Mucosa of descending colon (tissue), 3 donors: ENCODE data around the gene MED12L. TPM values are rescaled to one million over a fixed set of nuclear protein-coding genes. Genes with fewer than 3 reads are reported as not detected.

Source experiments
- ATAC-seq: fragments of 200-7000 bp; cut with Tn5 transposase; one replicate; pipeline ENCODE4 v1.9.1; 2020; ENCODE audit warnings: mild to moderate bottlenecking, moderate library complexity
- DNase-seq, 3 donors: peaks; one replicate each; pipeline ENCODE4 v3.0.0-alpha.2; 2020
- H3K36me3 ChIP-seq: fragments of 200-600 bp; one replicate; pipeline ENCODE4 v1.8.0; 2021; ENCODE audit warnings: low read depth, mild to moderate bottlenecking
- H3K4me1 ChIP-seq: fragments of 200-600 bp; one replicate; pipeline ENCODE4 v1.8.0; 2021; ENCODE audit warnings: low read depth, mild to moderate bottlenecking
- H3K4me3 ChIP-seq: fragments of 200-600 bp; one replicate; pipeline ENCODE4 v1.8.0; 2021; ENCODE audit warnings: mild to moderate bottlenecking
- H3K9me3 ChIP-seq: fragments of 200-600 bp; one replicate; pipeline ENCODE4 v1.8.0; 2021; ENCODE audit warnings: mild to moderate bottlenecking
- CTCF ChIP-seq: fragments of 200-600 bp; IDR thresholded peaks from one replicate; pipeline ENCODE4 v1.8.0; 2022; ENCODE audit warnings: antibody characterized with exemption, mild to moderate bottlenecking
- intact Hi-C, 2 donors: fragments of 100-400 bp; cut with DNase I in 1 of 2; cut with micrococcal nuclease in 1 of 2; formaldehyde crosslinking; loops; one replicate each; pipeline versions ENCODE4 v1.11.0 to v1.11.1; 2022; cut with DNase I, micrococcal nuclease
- total RNA-seq, 3 donors: library from RNA; stranded (reverse); fragmentation: NEBNext Ultra II Directional in 2 of 3; extraction: Animal tissue kit (Norgen Biotek cat#: 25700) in 2 of 3; gene quantifications; one replicate each; pipeline versions ENCODE4 v1.2.1 to v1.2.4, GENCODE V29; 2021 to 2023
- donor health status: DM: no; HTN: no; CAD: no; lungs with moderate emphysema.
- donor health status: DM: no; HTN: no; CAD: no.
- donor health status: DM: no; HTN: yes; CAD: no.

Gene MED12L
- total RNA-seq, 3 donors from 2014 or later, result 0.39 to 2.4 (median 0.55) TPM

DNA sequence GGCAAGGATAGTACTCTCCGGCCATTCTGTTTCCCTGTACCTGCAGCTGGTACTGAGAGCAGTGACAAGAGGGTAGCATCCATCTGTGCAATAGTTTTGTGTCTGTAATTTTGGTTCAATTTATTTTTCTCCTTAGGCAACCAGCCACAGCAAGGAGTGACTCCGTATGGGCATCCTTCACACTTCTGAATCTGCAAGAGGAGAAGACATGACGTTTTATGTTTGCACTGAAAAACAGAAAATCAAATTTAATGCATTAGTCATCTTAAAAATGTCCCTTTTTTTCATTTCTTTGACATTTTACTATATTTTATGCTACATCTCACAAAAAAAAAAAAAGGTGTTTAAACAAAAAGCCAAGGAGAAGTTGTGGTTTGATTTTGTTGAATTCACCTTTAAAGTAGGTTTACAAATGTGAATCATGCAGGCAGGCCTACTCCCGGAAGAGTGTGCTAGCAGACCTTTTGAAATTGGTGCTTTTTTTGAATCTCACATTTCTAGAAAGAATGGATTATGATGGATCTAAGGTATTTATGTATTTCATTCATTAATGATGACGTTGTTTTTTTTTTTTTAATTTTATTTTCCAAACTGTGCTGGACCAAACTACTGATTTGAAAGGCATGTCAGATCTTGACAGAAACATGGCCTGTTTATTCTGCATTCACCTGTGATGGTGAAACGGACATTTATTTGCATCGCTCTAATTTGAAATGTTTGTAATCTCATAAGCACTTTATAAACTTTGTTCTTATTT is 347.3 kb downstream of the MED12L start:
- H3K9me3 ChIP-seq, result no peaks in the 10 kb centered on the region
- no peaks in the 10 kb centered on the region for H3K36me3 ChIP-seq
- intact Hi-C loops, result no loop called here
- TF ChIP-seq CTCF, result no peak
- ATAC-seq (no peak), DNase-seq (no peak)
- H3K4me3 ChIP-seq, result no peak overlapping the region
- H3K4me1 ChIP-seq, result no peaks in the 10 kb centered on the region

GRCh38 chr3:151434151-151434890 is 348.9 kb downstream of the MED12L start:
- Histone ChIP-seq H3K4me1 (no peaks in the 10 kb centered on the region), H3K36me3 (no peaks in the 10 kb centered on the region), H3K4me3 (no peak overlapping the region), H3K9me3 (no peaks in the 10 kb centered on the region)
- no peak for DNase-seq
- no peak for TF ChIP-seq CTCF
- intact Hi-C loops, result no loop called here
- ATAC-seq, result no peak

GRCh38 chr3:151436675-151437446 is 351.4 kb downstream of the MED12L start:
- Histone ChIP-seq H3K36me3 (no peaks in the 10 kb centered on the region), H3K4me1 (no peaks in the 10 kb centered on the region), H3K9me3 (no peaks in the 10 kb centered on the region), H3K4me3 (no peak overlapping the region)
- TF ChIP-seq CTCF, result no peak
- intact Hi-C loops, result loop anchor here in 1 of 2 donors (5.0 kb wide), 1 partner anchor 400 kb away; no protein-coding TSS in a partner anchor
- DNase-seq, result no peak
- ATAC-seq, result no peak

DNA sequence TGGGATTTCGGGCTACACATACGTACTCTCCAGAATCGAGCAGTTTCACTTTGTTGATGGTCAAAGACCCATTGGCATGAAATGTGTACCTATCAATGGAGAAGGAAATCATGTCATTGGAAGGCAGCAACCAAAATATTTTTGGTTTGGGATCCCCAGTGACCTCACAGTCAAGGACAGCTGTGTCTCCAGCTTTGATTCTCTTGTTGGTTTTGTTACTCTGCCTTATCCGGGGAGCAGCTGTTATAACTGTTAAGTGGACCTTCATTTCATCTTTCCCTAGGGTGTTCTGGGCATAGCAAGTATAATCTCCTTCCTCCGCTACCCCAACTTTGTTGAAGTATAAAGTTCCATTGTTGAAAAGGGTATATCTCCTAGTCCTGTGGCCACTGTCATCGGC is 352.4 kb downstream of the MED12L start:
- Histone ChIP-seq H3K9me3 (no peaks in the 10 kb centered on the region), H3K4me3 (no peak overlapping the region), H3K36me3 (no peaks in the 10 kb centered on the region), H3K4me1 (no peaks in the 10 kb centered on the region)
- intact Hi-C loops, result loop anchor here in 1 of 2 donors (5.0 kb wide), 1 partner anchor 399 kb away; no protein-coding TSS in a partner anchor
- TF ChIP-seq CTCF, result no peak
- ATAC-seq (no peak), DNase-seq (no peak)

DNA sequence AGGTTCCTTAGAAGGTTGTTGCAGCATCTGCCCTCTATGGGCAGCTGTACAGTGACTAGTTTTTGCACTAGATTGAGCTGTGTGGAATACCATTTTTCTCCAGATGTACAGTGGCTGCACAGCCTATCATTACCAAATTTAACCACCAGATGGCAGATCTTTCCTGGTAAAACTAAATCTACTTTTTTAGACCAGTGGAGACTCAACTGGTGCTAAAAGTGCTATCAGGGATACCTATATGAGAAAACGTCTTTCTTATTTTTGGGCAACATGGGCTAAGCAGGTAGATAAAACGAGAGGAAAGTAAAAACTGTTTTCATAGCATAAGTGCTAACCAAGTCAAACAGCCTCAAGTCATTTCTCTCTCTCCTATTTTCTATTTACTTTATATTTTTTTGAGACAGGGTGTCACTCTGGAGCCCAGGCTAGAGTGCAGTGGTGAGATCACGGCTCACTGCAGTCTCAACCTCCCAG is 354.2 kb downstream of the MED12L start:
- peak in 1 of 3 donors; percentile 72 for DNase-seq
- peak; percentile 77 for ATAC-seq
- H3K4me3 ChIP-seq, result no peak overlapping the region
- intact Hi-C loops, result loop anchor here in 1 of 2 donors (5.0 kb wide), 1 partner anchor 398 kb away; no protein-coding TSS in a partner anchor
- peak; percentile 63 for TF ChIP-seq CTCF
- H3K9me3 ChIP-seq, result no peaks in the 10 kb centered on the region
- no peaks in the 10 kb centered on the region for H3K36me3 ChIP-seq
- no peaks in the 10 kb centered on the region for H3K4me1 ChIP-seq
